NCI-H1092 treated with DMSO at 0.1 percent for 48 hours (cell line): ENCODE results near the gene NRXN3.
A peak's percentile ranks its signal among the peaks of the same experiment; 100 is the strongest.
"Not testable (repeated sequence)": the region's sequence is repeated elsewhere in the genome, so short reads cannot be mapped to it uniquely, and the experiment has no call there.

ENCODE experiments used
- DNase-seq: peaks from one replicate; lab custom pipeline; 2025; lab: John Stamatoyannopoulos, UW

The NRXN3 gene

DNA sequence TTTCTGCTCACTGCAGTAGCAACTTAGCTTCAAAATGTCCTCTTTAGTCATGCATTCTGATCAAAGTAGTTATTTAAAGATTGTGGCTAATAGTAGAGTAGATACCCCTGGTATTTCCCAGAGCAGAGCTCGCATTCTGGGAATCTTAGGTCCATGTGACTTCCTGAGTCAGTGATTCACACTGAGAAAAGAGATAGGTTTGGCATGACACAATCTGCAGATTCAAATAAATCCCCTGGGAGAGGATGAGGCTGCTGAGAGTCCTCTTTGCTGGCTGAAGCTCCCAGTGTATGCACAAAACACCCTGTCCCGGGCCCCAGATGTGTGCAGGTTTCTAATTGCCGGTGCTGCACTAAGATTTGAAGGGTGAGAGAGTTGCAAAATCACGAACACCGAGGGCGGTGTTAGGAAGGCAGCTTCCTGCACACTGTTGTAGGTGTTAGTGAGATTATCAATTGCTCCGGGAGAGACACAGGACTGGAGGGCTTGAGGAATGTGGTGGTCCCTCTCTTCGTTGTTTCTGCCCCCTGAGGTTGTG, 233.2 kb downstream of the NRXN3 start:
- no peak for DNase-seq

DNA sequence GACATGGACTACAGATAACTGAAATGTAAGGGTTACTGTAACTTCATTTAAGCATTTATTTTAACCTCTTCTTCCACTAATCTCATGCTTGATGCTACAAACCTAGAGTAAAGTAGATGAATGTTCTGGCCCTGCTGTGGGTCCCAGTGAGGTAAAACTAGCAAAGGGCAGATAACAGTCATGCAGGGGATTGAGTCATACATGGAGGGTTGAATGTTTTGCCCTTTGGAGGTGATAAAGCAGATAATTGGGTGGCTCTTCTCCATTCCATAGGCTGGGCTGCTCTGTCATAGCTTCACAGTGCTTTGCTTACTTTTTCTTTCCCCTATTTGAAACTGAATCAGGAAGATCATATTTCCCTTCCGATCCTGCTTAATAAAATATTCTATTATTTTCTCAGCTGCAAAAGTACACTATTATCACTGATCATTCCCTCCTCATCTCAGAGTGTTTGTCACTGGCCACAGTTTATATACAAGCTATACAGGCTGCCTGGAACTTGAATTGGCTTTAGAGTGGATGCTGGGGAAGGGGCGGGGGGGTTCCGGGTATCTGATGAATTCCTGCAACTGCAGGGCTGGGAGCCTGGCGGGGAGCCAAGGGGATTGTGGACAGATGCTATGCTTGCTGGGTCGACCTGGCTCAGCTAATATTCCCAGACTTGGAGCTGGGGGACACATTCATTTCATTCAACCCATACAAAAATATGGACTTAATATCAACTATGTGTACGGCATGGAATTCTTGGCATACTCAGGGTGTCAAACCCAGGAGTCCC, 235.1 kb downstream of the NRXN3 start:
- peak; percentile 24 for DNase-seq

DNA sequence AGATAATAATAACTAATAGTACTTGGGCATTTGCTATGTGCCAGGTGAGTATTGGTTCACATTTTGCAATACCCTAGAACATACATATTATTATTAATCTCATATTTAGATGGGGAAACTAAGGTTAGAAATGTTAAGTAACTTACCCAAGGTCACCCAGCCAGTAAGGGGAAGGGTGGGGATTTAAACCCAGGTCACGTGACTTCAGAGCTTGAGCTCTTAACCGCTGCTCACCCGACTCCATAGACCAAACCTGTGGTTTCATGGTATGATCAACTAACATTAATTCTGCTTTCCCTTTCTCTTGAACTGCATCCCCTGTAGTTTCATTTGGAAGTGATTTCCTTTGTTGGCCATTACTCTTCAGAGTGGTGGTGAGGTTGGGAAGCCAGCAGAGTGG, 242.3 kb downstream of the NRXN3 start:
- DNase-seq, result no peak

DNA sequence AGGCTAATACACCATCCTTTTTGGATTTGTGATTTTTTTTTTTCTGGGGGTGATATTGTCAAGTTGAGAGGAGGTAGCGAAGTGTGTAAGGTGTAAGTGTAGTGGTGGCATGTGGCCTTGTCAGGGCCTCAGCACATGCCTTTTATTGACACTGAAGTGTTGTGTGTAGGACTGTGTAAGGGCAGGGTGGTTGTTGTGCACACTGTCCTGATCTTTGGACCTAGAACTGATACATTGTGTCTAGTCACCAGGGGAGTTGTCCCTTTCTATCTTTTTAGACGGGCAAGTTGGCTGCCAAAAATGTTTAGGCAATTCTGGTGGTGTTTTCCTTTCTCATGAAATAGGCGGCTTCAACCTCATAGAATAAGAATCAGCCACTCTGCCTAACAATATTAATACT, 244.0 kb downstream of the NRXN3 start:
- DNase-seq, result no peak

DNA sequence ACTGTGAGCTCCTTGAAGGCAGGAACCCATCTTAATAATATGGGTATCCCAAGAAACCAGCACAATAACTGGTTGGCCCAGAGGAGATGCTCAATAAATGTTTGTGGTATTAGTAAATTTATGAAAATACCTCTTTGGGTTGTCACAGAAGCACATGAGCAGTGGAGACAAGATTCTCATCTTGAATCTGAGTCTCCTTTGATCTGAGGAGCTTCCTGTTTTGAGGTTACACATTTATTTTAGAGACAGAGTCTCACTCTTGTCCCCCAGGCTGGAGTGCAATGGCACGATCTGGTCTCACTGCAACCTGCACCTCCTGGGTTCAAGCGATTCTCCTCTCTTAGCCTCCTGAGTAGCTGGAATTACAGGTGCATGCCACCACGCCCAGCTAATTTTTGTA, 247.4 kb downstream of the NRXN3 start:
- DNase-seq, result no peak

DNA sequence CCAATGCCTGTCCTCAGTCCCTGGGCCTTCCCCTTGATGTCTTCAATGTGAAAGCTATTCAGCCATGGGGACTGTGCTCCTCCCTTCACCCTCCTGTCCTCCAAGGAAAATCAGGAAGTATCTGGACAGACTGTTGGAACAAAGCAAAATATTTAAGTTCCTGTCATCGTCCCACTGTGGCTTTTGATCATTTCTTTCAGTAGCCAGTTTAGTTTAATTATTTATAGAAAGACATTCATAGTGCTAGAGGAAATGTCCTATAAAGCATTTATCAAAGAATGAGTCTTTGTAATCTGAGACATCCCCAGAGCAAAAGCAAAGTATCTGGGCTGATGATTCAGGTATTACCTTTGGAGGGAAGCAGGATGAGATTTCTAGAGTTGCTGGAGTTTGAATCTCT, 254.1 kb downstream of the NRXN3 start:
- no peak for DNase-seq

DNA sequence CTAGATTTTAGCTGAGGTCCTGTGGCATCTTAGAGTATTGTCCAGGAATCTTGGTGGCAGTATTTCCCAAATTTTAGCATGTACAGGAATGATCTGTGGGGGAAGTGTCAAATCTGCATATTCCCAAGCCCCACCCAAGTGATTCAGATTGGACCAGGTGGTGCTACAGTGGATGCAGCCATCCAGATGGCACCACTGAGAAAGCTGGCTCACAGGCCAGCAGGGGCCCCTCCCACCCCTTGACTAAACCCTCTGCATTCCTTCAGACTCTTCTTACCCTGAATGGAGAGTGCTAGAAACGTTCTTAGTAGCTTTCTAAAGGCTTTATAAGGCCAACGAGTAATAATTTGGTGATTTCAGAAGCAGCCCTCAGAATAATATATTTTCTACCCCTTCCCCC, 255.2 kb downstream of the NRXN3 start:
- DNase-seq, result no peak

DNA sequence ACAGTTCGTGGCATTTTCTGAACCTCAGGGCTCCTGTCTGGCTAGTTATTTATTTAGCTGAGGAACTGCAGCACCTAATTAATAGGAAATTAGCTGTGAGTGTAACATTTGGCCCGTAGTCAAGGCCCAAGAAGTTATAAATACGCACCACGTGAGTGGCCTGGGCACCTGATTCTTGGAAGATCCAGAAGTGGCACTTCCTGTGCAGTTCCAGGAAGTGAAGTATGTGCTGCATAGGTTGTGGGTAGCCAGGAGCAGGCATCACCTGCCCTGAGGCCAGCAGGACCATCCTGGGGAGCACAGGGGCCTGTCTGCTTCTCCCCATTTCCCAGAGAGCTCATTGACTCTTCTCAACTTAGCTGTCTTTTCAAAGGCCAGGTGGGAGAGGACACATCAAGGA, 255.6 kb downstream of the NRXN3 start:
- no peak for DNase-seq

DNA sequence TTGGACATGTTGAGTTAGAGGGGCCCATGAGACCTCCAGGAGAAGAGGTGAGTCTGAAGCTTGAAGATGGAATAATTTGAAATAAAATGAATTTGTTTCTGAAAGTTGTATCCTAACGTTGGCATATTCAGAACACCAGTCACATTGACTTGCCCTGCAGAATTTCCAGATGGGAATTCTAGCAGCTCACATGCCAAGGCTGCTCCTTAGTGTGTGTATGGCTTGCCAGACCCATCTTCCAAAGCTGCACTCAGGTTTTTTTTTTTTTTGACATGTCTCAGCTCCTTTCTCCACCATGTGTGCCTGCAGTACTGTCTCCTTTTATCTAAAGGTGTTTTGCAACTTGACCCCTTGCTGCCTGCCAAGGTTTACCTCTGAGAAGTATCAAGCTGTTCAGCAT, 261.9 kb downstream of the NRXN3 start:
- DNase-seq, result no peak

DNA sequence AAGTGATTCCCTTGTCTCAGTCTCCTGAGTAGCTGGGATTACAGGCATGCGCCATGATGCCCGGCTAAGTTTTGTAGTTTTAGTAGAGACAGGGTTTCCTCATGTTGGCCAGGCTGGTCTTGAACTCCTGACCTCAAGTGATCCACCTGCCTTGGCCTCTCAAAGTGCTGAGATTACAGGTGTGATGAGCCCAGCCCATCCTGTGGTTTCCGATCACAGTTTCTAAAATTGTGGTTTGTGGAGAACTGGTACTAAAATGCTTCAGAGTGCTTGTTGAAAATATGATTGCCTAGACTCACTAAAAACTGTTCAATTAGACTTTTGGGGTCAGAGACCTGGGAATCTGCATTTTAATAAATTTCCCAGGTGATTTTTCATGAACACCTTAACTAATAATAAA, 267.3 kb downstream of the NRXN3 start:
- DNase-seq, result not testable (repeated sequence)

DNA sequence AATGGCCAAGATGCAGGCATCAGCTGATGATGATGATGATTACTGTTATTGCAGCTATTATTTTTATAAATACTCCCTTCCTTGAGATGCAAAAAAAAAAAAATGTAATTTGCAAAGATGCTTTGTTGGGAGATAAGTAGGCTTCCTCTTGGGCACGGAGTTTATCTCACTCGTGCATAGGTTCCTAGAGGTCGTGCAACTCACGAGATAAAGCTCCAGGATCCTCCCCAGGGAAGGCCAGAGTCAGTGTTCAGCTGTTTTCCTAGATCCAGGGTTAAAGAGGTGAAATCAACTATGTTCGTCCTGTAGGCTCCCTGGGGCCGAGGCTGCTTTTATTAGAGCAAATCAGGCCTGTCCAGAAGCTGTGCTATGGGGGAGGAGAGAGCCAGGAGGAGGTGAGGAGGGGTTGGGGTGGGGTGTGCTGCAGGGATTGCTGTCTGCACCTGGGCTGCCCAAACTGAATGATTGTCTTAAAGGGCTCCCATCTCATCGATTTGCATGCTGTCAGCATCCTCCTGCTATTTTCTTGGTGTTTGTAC, 270.3 kb downstream of the NRXN3 start:
- no peak for DNase-seq

DNA sequence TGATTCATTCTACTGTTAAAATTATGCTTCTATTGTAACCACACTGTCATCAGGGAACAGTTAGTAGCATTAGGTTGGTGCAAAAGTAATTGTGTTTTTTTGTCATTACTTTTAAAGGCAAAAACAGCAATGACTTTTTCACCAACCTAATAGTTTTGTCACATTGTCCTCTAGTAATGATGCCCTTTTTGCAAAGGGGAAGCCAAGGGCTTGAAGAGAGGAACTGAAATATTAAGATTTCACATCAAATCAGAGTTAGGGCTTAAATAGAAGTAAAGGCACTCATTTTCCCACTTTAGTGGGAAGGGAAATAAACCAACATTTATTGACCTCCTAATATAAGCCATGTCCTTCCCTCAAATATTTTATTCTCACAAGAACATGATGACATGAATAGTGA, 273.7 kb downstream of the NRXN3 start:
- DNase-seq, result no peak

DNA sequence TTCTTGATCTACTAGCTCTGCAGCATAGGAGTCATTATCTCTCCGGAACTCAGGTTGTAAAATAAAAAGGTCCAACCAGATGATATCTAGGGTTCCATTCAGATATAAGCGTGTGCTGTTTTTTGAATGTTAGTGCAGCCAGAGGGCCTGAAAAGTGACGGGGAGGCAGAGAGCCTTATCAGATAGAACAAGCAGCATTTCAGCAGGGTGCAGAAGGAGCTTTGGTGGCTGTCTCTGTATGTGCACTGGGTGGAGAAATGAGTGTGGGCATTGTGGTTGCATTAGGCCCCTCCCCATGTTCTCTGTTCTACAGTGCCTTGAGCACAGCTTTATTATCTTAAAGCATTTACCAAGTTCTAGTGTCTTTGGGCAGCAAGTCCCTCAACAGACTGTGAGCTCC, 275.1 kb downstream of the NRXN3 start:
- DNase-seq, result no peak

DNA sequence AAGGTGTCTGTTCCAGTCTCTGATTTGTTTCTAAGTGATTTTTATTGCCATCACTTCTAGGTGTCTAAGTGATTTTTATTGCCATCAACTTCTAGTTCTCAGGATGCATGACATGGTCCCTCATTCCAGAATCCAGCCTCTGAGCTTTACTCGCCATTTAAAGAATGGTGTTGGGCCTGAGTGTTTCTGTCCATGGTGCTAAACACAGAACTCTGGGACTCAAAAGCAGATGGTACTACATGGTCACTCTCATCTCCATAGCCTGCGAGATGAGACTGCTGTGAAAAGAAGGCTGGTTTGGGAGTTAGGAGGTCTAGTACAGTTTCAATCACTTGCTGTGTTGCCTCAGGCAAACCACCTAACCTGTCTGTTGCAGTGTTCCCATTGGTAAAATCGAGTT, 276.6 kb downstream of the NRXN3 start:
- no peak for DNase-seq

DNA sequence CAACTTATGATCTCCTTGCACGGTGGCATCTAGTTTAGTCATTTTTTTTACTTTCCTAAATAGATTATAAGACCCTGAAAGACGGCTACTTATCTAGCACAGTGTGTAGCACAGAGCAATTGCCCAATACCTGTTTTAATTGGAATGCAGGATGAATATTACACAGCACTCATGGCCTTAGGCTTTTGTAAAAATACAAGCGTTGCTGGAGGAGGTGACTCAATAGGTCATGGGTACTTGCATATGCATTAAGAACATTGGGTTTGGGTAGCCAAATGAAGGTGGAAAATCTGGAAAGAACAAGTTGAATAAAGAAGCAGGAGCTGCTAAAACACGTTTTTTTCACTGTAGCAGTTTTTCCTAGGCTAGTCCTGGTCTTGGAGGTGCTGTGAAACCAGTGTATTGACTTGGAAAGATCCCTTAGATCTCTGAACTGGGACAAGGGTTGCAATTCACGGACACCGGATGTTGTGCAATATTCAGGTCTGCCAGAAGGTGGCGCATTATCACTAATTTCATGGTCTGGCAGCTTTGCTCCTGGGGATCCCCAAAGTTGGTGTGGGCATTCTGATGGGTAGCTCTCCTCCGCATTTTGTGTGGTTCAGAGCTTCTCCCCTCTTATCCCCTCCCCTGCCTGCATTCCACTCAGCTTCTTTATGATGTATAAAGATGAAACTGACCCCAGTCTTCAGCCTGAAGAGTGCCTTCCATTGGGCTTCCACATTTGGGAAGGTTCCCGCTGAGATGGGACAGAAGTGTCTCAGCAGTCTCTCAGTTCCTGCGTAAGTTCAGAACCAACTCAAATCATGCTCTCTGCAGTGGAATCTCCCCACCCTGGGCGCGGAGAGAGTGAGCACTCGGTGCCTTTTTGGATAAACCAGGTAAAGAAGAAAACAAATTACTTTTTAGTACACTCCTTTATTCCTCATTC, 278.3 kb downstream of the NRXN3 start:
- peak; percentile 66 for DNase-seq

DNA sequence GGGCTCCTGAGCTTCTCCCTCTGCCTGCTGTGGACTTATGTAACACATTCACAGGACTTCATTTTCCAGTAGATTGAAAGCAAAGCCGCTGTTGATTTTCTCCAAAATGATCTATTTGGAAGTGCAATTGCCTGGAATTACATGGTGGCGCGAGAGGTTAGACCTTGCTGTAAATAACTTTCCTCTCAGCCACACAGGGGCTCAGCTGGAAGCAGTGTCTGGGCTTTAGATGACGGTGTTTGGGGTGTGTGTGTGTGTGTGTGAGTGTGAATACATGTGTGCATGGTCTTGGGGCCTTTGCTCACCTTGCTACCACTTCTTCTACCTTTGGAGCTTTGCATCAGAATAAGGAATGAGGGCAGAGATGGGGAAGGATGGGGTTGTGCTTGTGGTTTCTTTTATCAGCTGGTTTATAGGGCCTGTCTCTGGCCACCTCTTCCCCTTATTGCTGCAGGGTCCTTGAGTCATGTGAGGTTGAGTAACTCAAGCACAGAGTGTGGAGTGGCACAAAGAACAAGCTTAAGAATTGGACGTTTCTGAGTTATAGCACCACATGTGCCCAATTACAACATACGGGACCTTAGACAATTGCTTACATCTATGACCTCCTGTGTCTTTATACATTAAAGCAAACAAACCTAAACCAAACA, 280.6 kb downstream of the NRXN3 start:
- DNase-seq, result no peak

DNA sequence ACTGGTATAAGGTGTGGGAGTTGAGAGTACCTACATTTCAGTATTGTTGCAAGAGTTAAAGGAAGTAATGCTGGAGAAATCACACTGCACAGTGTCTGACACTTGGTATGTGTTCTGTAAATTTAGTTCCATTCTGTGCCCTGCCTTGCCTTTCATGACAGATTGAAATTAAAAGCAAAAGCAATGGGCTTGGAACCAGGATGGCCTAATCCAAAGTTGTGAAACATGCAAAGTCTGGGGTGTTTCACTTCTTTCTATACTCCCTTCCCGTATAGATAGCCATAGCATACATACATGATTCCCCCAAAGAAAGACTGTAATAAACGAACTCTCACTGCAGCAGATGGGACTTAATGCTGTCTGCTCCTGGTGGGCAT, 281.1 kb downstream of the NRXN3 start:
- DNase-seq, result no peak

DNA sequence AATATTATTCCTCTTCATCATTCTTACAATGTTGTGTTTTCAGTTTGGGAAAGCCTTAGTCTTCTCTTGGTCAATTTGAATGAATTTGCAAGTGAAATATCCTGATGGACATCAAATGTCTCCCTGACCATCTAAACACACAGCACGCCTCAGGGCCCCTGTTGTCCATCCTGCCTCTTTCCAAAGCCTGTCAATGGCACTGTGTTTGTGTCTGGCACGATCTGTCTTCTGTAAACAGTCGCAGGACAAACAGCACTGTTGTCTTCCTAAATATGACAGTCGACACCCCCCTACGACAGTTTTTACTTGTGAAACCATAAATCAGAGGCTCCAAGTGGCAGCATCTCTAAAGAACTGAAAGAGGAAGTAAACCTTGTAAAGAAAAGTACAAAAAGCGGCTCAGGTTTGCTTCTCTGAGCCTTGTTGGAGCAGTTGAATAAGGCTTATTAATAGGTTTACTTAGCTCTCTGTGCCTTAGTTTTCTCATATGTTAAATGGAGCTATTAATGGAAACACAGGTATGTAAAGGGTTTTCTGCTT, 285.8 kb downstream of the NRXN3 start:
- no peak for DNase-seq

DNA sequence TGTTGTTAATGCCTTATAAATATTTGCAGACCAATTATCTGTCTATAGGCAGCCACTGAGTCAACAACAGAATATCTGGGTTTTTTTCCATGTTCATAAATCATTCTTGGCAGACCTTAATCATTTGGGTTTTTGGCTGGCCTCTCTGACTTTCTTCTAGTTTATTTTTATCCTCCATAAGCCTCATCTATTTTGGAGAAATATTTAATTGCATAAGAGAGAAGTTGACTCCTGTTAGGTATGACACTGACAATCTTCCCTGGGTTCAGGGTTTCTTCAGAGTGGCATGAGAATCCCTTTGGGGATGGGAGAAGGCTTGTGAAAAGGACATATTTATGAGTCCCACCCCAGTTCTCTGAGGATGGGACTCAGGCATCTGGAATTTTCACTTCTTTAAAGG, 299.8 kb downstream of the NRXN3 start:
- no peak for DNase-seq

DNA sequence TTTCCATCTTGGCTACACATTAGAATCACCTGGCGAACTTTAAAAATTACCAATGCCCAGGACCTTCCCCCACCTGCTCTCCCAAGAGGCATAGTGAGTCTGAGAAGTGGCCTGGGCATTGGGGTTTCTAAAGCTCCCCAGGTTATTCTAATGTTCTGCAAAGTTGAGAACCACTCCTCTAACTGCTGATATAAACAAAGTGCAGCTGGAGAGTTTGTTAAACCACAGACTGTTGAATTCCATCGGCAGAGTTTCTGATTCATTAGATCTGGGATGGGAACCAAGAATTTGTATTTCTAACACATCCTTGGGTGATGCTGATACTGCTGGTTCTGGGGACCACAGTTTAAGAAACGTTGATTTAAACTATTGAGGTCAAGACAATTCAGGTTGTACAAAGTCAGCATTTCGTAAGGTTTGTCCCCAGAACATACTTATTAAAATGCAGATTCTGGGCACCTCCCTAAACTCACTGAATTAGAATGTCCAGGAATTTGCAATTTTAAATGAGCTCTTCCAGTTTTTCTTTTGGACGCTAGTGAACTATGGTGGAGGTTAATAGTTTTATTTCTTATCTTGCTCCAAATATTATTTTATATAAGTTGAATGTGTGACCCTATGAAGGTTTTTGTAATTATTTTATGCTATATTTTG, 309.1 kb downstream of the NRXN3 start:
- no peak for DNase-seq

DNA sequence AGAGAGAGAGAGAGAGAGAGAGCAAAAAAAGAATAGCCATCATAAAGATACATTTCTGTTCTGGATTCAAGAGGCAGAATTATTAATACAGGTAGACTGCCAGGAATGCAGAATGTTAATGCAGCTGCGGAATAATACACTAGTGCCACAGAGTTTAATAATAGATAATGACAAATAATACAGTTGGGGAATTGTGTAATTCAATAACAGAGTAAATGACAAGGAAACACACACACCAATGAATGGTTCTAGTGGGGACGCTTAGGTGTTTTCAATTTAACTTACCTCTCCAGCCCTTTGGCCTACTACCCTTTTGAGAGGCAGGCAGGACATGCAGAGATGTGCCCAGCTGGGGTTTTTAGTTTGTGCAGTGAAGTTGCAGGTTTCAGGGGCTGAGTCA, 313.9 kb downstream of the NRXN3 start:
- no peak for DNase-seq

DNA sequence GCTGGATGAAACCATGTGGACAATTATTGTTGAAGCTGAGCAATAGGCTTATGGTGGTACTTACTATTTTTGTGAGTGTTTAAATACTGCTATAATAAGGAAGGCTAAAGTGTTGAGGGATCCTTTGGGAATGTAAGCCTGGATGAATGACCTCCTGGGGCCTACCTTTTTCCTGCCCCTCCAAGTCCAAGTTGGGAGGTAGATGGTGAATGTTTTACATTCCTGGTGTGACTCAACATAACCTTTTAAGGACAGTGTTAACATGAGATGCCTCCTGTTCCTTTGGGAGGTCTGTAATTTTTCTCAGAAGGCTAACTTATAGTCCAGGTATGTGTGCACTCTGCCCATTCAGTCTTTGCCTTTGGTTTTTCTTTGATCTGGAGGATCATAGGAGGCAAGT, 315.9 kb downstream of the NRXN3 start:
- no peak for DNase-seq
